ENCODE results near the gene SMIM10L2A. TPM values are rescaled to one million over a fixed set of nuclear protein-coding genes. Genes with fewer than 3 reads are reported as not detected.

SMIM10L2A gene
- total RNA-seq = 0.79 and 0.91 TPM in 2 replicates

GRCh38 chrX:135421932-135422809 lies at the start of gene SMIM10L2A:
SMIM10L2A (plus strand) TSS chrX:135421944; CDS start chrX:135422132, 188 bp downstream.

Other genes starting within 250 kb of the SMIM10L2A start
- not detected in 2 replicates for gene ETDA, start 169.9 kb upstream of the SMIM10L2A start, total RNA-seq
- gene ETDC, start 112.5 kb upstream of the SMIM10L2A start, total RNA-seq = not detected in 2 replicates
- gene ZNF75D, start 77.8 kb upstream of the SMIM10L2A start, total RNA-seq = 6.2 and 7.2 TPM in 2 replicates
- 8.3 and 9.7 TPM in 2 replicates for gene ZNF449, start 77.1 kb upstream of the SMIM10L2A start, total RNA-seq
- 3.6 TPM in 2 replicates for gene INTS6L, start 98.7 kb downstream of the SMIM10L2A start, total RNA-seq